ENCODE results near the gene CNP. TPM values are rescaled to one million over a fixed set of nuclear protein-coding genes. Genes with fewer than 3 reads are reported as not detected.

The CNP gene
- total and polyA plus RNA-seq, 10 of the 15 experiments (the other 5 are each of a cell fraction or from before 2014, with no cell fraction given): 1.8 to 60.7 (median 31.4) TPM

- TF ChIP-seq E2F4 (IDR thresholded peaks at IDR 0.05; ENCODE audit: low read depth, low read length) (no peak), RELB (IDR thresholded peaks at IDR 0.05; ENCODE audit: low read depth) (peak; percentile 47; the same call in 1 of the 2 replicates), ATF7 (IDR thresholded peaks at IDR 0.05; ENCODE audit: low read depth) (no peak), KLF5 (IDR thresholded peaks at IDR 0.05; ENCODE audit: partially characterized antibody) (no peak), KDM1A (IDR thresholded peaks at IDR 0.05; ENCODE audit: borderline replicate concordance) (no peak), ZSCAN29 (IDR thresholded peaks at IDR 0.05) (no peak), ZNF274 (IDR thresholded peaks at IDR 0.05; ENCODE audit: insufficient read depth, insufficient read length) (no peak), MYC (IDR thresholded peaks at IDR 0.05; ENCODE audit: insufficient read depth, insufficient read length, insufficient replicate concordance, low read length, severe bottlenecking) (no peak), ZNF384 (IDR thresholded peaks at IDR 0.05; ENCODE audit: borderline replicate concordance, low read depth, low read length) (no peak), HCFC1 (IDR thresholded peaks at IDR 0.05; ENCODE audit: low read length) (no peak), STAT1 (conservative IDR thresholded peaks at IDR 0.05) (no peak), RELA (IDR thresholded peaks at IDR 0.05; ENCODE audit: borderline replicate concordance, partially characterized antibody) (no peak), MTA3 (IDR thresholded peaks at IDR 0.05; ENCODE audit: borderline replicate concordance, low read length) (peak; percentile 26; the same call in 1 of the 2 replicates), TCF7 (IDR thresholded peaks at IDR 0.05; ENCODE audit: borderline replicate concordance) (no peak), POLR2AphosphoS5 (IDR thresholded peaks at IDR 0.05; ENCODE audit: low read length) (no peak; the same call in 1 of the 2 replicates), RUNX3 (IDR thresholded peaks at IDR 0.05; ENCODE audit: low read length) (0 out of 2 replicates have a peak, but pooled peaks have one; percentile 7), NBN (IDR thresholded peaks at IDR 0.05) (peak; percentile 25; the same call in 1 of the 2 replicates), SMARCA5 (IDR thresholded peaks at IDR 0.05) (no peak), CBX5 (IDR thresholded peaks at IDR 0.05; ENCODE audit: low read depth) (no peak), CTCF (IDR thresholded peaks at IDR 0.05 in 2 of 3, conservative IDR thresholded peaks at IDR 0.05 in 1 of 3; ENCODE audit: control insufficient read depth in 2 of 3, extremely low read depth in 1 of 3, insufficient read depth in 1 of 3, low read depth in 3 of 3, low read length in 3 of 3) (peak in 1 of 3 experiments; percentile 17; a peak in 1 of 6 replicates), IRF4 (IDR thresholded peaks at IDR 0.05; ENCODE audit: low read depth, low read length) (no peak), YBX1 (IDR thresholded peaks at IDR 0.05) (no peak), HDGF (IDR thresholded peaks at IDR 0.05) (peak; percentile 59; the same call in 1 of the 2 replicates), SRF (IDR thresholded peaks at IDR 0.05; ENCODE audit: low read depth in 2 of 2, low read length in 2 of 2) (no peak), NRF1 (conservative IDR thresholded peaks at IDR 0.05; ENCODE audit: low read depth, low read length) (0 out of 2 replicates have a peak, but pooled peaks have one; percentile 15), PML (IDR thresholded peaks at IDR 0.05; ENCODE audit: low read length) (peak; percentile 2; the same call in 1 of the 2 replicates)
- TF ChIP-seq, protein P1, sequence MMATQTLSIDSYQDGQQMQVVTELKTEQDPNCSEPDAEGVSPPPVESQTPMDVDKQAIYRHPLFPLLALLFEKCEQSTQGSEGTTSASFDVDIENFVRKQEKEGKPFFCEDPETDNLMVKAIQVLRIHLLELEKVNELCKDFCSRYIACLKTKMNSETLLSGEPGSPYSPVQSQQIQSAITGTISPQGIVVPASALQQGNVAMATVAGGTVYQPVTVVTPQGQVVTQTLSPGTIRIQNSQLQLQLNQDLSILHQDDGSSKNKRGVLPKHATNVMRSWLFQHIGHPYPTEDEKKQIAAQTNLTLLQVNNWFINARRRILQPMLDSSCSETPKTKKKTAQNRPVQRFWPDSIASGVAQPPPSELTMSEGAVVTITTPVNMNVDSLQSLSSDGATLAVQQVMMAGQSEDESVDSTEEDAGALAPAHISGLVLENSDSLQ (IDR thresholded peaks at IDR 0.05): no peak
Measured at GRCh38 chr17:41965694-41966462, 717 bp upstream of the CNP start (continued).
